ENCODE measurements around the gene HSPBP1. TPM values are rescaled to one million over a fixed set of nuclear protein-coding genes. Genes with fewer than 3 reads are reported as not detected.

HSPBP1 gene
- total RNA-seq, 1 donor from 2014 or later, result 66.4 TPM

DNA sequence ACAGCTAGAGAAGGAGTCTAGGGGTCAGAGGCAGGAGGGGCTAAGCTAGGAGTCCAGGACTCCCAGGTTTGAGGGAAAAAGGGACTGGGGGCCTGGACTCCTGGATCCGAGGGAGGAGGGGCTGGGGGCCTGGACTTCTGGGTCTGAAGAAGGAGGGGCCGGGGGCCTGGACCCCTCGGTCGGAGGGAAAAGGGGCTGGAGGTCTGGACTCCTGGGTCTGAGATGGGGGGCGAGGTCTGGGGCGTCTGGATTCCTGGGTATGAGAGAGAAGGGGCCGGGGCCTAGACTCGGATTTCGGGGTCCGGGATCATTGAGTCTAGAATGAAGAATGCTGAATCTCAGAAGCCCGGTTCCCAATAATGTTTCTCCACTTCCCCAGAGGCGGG is 22.4 kb upstream of the HSPBP1 start:
- Mint-ChIP-seq H3K9me3 (no peaks in the 10 kb centered on the region), H3K27ac (peak overlapping the region; percentile 88), H3K4me3 (peak overlapping the region; percentile 88), H3K36me3 (ENCODE audit: low read depth) (peaks cover 4% of the 10 kb centered on the region), H3K27me3 (ENCODE audit: insufficient read depth) (no peaks in the 10 kb centered on the region), H3K4me1 (ENCODE audit: low read depth) (peaks cover 17% of the 10 kb centered on the region)
- intact Hi-C loops (cut with micrococcal nuclease), result loop anchor here (1.0 to 10.0 kb wide), 2 partner anchors 116 to 188 kb away; partner anchors contain the start of gene PPP1R12C
- DNase-seq (ENCODE audit: low spot score), result no peak

DNA sequence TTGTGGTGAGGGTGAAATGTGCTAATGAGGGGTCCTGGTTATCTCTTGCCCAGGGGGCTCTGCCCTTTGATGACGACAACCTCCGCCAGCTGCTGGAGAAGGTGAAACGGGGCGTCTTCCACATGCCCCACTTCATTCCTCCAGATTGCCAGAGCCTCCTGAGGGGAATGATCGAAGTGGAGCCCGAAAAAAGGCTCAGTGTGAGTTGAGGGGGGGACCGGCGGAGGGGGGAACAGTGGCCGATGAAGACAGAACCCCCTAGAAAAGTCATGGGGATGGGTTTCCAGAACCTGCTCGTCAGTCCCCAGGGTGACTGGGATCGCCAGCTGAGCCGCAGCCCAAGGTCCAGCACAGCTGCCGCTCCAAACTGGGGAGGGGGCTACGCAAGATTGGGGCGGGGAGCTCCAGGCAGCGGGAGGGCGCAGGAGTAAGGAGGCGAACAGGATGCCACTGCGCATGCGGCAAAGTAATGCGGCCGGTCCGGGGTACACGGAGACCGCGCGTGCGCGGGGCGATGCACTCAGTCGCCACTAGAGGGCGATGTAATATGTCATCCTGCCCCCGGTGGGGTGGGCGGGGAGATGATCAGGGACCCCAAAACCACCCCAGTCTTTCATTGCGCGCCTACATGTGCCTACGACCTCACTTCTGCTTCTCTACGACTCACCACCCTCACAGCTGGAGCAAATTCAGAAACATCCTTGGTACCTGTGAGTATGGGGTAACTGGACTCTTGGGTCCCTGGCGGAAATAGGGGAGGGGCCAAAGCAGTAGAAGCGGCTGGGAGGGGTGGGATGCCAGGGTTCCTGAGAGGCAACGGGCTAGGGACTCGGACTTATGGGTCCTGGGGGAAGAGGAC is 21.8 kb upstream of the HSPBP1 start:
- no peaks in the 10 kb centered on the region for H3K27me3 Mint-ChIP-seq (ENCODE audit: insufficient read depth)
- intact Hi-C loops (cut with micrococcal nuclease), result loop anchor here (1.0 to 10.0 kb wide), 7 partner anchors 21 to 187 kb away; partner anchors contain the start of genes HSPBP1, KMT5C, PPP1R12C and PPP6R1
- H3K9me3 Mint-ChIP-seq, result no peaks in the 10 kb centered on the region
- peak; percentile 91 for DNase-seq (ENCODE audit: low spot score)
- H3K4me1 Mint-ChIP-seq (ENCODE audit: low read depth), result peaks cover 17% of the 10 kb centered on the region
- H3K4me3 Mint-ChIP-seq, result peak overlapping the region; percentile 88
- peak overlapping the region; percentile 88 for H3K27ac Mint-ChIP-seq
- peaks cover 4% of the 10 kb centered on the region for H3K36me3 Mint-ChIP-seq (ENCODE audit: low read depth)

DNA sequence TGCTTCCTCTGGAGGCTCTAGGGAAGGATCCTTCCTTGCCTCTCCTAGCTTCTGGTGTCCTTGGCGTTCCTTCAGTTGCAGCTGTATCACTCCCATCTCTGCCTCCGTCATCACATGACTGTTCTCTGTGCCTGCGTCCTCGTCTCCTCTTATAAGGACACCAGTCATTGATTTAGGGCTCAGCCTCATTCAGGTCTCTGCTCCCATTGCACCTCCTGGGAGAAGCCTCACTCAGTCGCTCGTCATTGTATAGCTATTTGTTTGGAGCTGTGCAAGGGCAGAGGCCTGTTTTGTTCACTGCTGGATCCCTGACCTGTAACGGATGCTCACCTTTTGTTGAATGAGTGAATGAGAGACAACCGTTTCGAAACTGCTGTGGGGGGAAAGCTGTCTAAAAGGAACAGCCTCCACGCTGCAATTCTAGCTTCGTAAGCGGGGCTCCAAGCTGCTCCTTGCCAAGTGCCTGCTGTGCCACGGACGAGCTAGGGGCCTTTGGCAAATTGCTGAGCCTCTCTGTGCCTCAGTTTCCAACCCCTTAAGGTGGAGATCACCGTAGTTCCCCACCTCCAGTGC is 21.1 kb upstream of the HSPBP1 start:
- no peak for DNase-seq (ENCODE audit: low spot score)
- intact Hi-C loops (cut with micrococcal nuclease), result loop anchor here (1.0 to 10.0 kb wide), 6 partner anchors 21 to 186 kb away; partner anchors contain the start of genes HSPBP1, KMT5C, PPP1R12C and PPP6R1
- no peaks in the 10 kb centered on the region for H3K27me3 Mint-ChIP-seq (ENCODE audit: insufficient read depth)
- peaks cover 4% of the 10 kb centered on the region for H3K36me3 Mint-ChIP-seq (ENCODE audit: low read depth)
- peak overlapping the region; percentile 88 for H3K27ac Mint-ChIP-seq
- no peaks in the 10 kb centered on the region for H3K9me3 Mint-ChIP-seq
- peaks cover 17% of the 10 kb centered on the region for H3K4me1 Mint-ChIP-seq (ENCODE audit: low read depth)
- H3K4me3 Mint-ChIP-seq, result peak overlapping the region; percentile 88

DNA sequence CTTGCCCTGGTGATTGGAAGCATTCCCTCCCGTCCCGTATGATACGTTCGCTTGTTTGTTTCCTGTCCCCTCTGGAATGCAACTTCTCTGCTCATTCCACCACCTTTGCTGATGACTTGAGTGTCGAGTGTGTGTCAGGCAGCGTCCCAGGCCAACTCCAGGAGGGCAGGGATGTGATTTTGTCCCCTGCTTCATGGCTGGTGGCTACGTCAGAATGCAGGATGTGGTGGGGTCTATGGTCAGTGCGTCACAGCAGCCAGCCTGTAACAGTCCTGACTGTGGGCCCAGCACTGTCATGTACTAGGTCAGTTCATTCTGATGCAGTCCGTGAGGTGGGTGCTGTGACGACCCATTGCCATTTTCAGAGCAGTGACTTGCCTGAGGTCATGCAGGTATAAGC is 20.1 kb upstream of the HSPBP1 start:
- no peaks in the 10 kb centered on the region for H3K9me3 Mint-ChIP-seq
- no peaks in the 10 kb centered on the region for H3K27me3 Mint-ChIP-seq (ENCODE audit: insufficient read depth)
- no peaks in the 10 kb centered on the region for H3K36me3 Mint-ChIP-seq (ENCODE audit: low read depth)
- H3K27ac Mint-ChIP-seq, result no peak overlapping the region
- peaks cover 12% of the 10 kb centered on the region for H3K4me1 Mint-ChIP-seq (ENCODE audit: low read depth)
- intact Hi-C loops (cut with micrococcal nuclease), result loop anchor here (10.0 kb wide), 1 partner anchor 185 kb away; the partner anchor contains the start of gene PPP1R12C
- DNase-seq (ENCODE audit: low spot score), result no peak
- H3K4me3 Mint-ChIP-seq, result no peak overlapping the region

DNA sequence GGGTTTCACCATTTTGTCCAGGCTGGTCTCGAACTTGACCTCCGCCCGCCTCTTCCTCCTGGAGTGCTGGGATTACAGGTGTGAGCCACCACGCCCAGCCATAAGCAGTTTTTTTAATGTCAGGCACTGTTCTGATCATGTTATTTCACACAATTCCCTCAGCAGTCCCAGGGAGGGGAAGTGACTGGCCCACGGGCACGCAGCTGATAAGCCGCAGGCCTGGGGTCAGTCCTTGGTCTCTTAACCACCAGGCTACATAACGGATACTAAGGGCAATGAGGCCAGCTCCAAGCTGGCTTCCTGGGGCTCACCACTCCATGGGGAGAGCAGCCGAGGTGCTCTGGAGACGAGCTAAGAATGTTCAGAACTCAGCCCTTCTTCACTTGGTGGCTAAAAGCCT is 17.4 kb upstream of the HSPBP1 start:
- H3K27ac Mint-ChIP-seq, result no peak overlapping the region
- H3K27me3 Mint-ChIP-seq (ENCODE audit: insufficient read depth), result no peaks in the 10 kb centered on the region
- DNase-seq (ENCODE audit: low spot score), result no peak
- no peaks in the 10 kb centered on the region for H3K36me3 Mint-ChIP-seq (ENCODE audit: low read depth)
- H3K4me1 Mint-ChIP-seq (ENCODE audit: low read depth), result peaks cover 12% of the 10 kb centered on the region
- intact Hi-C loops (cut with micrococcal nuclease), result no loop called here
- H3K4me3 Mint-ChIP-seq, result no peak overlapping the region
- no peaks in the 10 kb centered on the region for H3K9me3 Mint-ChIP-seq

DNA sequence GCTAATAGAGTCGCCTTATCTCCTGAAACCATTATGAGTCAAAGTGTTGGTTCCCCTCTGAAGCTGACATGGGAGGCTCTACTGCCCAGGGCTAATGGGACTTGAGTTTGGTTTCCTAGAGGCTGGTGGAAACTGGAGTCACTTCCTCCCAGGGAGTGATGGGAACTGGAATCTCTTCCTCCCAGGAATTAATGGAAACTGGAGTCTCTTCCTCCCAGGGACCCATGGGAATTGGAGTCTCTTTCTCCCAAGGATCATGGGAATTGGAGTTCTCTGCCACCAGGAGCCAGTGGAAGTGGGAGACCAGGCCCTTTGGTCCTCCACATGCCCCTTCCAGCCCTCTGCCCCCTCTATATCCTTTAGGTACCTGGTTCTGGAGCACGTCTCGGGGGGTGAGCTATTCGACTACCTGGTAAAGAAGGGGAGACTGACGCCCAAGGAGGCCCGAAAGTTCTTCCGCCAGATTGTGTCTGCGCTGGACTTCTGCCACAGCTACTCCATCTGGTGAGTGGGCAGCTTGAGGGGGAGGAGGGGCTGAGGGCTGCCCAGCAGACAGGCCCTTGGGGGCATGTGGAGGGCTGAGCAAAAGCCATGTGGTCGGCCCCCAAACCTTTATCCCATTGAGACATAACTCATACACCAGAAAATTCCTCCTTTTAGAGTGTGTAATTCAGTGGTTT is 9.3 kb upstream of the HSPBP1 start:
- Mint-ChIP-seq H3K27ac (no peak overlapping the region), H3K4me1 (ENCODE audit: low read depth) (peaks cover 5% of the 10 kb centered on the region), H3K27me3 (ENCODE audit: insufficient read depth) (peaks cover 3% of the 10 kb centered on the region), H3K4me3 (no peak overlapping the region), H3K36me3 (ENCODE audit: low read depth) (no peaks in the 10 kb centered on the region), H3K9me3 (no peaks in the 10 kb centered on the region)
- no peak for DNase-seq (ENCODE audit: low spot score)
- intact Hi-C loops (cut with micrococcal nuclease), result no loop called here

DNA sequence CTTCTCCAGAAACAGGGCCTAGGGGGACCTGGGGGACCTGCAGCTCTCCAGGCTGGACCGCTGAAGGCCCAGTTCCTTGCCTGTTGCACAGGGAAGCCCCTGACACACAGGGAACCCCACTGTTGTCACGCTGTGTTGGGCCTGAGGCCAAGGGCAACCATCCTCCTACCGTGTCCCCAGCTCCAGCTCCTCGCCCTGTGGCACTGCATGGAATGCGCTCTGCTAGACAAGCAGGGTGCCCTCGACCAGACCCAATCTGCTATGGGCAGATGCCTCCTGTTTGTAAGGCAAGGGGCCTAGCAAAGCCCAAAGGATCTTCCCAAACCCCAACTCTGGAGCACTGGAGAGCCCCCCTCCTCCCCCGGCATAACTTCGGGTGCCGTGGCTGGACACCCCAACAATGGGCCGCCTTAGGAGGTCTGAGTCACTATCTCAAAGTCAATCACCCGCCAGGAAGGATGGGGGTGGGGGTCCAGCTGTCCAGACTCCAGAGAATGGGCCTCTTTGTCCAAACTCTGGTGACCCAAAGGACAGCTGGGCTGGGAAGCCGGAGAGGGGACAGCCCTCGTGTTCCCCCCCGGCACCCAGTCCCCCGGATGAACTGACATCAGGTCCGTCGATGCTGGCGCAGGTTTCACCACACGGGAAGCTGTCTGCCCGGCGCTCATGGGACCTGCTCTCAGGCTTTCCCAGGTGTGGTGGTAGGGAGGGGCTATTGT is 7.6 kb upstream of the HSPBP1 start:
- Mint-ChIP-seq H3K9me3 (no peaks in the 10 kb centered on the region), H3K4me3 (no peak overlapping the region), H3K27ac (no peak overlapping the region), H3K36me3 (ENCODE audit: low read depth) (no peaks in the 10 kb centered on the region), H3K4me1 (ENCODE audit: low read depth) (peaks cover 16% of the 10 kb centered on the region), H3K27me3 (ENCODE audit: insufficient read depth) (peaks cover 7% of the 10 kb centered on the region)
- intact Hi-C loops (cut with micrococcal nuclease), result no loop called here
- no peak for DNase-seq (ENCODE audit: low spot score)

DNA sequence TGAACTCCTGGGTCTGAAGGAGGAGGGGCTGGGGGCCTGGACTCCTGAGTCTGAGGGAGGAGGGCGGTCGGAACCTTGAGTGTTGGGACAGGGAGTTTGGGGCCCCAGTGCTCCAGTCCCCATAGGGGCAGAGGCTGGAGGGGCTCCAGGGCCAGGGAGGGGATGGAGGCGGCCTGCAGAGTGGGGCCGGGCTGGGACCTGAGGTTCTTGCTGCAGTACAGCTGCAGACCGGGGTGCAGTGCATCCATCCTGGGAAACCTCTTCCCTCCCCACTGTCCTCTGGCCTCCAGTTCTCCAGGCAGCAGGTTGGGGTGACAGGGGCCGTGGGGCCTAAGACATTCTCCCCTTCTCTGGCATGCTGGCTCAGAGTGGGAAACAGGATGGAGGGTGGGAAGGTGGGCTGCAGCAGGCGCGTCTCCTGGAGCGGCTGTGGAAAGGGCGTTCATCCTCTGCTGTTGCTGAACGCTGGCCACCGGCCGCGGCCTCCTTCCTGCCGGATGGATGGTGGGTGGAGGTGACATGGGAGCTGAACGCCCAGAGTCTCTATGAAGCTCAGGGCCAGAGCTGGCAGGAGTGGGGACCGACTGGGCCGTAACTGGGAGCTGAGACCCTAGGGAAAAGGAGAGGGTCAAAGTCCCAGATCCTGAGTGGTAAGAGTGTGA is 5.5 kb upstream of the HSPBP1 start:
- Mint-ChIP-seq H3K4me1 (ENCODE audit: low read depth) (peaks cover 23% of the 10 kb centered on the region), H3K4me3 (peak overlapping the region; percentile 56), H3K9me3 (no peaks in the 10 kb centered on the region), H3K36me3 (ENCODE audit: low read depth) (no peaks in the 10 kb centered on the region), H3K27ac (peak overlapping the region; percentile 65), H3K27me3 (ENCODE audit: insufficient read depth) (peaks cover 7% of the 10 kb centered on the region)
- intact Hi-C loops (cut with micrococcal nuclease), result no loop called here
- DNase-seq (ENCODE audit: low spot score), result no peak

DNA sequence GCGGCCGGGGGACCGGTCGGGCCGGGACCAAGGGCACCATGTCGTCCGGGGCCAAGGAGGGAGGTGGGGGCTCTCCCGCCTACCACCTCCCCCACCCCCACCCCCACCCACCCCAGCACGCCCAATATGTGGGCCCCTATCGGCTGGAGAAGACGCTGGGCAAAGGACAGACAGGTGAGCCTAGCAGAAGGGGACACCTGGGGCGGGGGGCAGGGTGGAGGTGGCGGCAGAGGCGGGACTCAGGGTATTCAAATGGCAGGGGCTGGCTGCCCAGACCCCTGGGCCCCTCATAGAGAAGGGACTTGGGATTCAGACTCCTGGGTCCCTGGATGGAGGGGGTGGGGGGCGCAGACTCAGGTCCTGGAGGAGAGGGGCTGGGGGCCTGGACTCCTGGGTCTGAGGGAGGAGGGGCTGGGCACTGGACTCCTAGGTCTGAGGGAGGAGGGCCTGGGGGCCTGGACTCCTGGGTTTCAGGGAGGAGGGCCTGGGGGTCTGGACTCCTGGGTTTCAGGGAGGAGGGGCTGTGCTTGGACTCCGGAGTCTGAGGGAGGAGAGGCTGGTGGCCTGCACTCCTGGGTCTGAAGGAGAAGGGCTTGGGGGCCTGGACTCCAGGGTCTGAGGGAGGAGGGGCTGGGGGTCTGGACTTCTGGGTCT is 4.6 kb upstream of the HSPBP1 start:
- Mint-ChIP-seq H3K27me3 (ENCODE audit: insufficient read depth) (peaks cover 7% of the 10 kb centered on the region), H3K36me3 (ENCODE audit: low read depth) (peaks cover 4% of the 10 kb centered on the region), H3K27ac (peak overlapping the region; percentile 65), H3K4me3 (peak overlapping the region; percentile 56), H3K9me3 (no peaks in the 10 kb centered on the region), H3K4me1 (ENCODE audit: low read depth) (peaks cover 30% of the 10 kb centered on the region)
- intact Hi-C loops (cut with micrococcal nuclease), result no loop called here
- DNase-seq (ENCODE audit: low spot score), result no peak

DNA sequence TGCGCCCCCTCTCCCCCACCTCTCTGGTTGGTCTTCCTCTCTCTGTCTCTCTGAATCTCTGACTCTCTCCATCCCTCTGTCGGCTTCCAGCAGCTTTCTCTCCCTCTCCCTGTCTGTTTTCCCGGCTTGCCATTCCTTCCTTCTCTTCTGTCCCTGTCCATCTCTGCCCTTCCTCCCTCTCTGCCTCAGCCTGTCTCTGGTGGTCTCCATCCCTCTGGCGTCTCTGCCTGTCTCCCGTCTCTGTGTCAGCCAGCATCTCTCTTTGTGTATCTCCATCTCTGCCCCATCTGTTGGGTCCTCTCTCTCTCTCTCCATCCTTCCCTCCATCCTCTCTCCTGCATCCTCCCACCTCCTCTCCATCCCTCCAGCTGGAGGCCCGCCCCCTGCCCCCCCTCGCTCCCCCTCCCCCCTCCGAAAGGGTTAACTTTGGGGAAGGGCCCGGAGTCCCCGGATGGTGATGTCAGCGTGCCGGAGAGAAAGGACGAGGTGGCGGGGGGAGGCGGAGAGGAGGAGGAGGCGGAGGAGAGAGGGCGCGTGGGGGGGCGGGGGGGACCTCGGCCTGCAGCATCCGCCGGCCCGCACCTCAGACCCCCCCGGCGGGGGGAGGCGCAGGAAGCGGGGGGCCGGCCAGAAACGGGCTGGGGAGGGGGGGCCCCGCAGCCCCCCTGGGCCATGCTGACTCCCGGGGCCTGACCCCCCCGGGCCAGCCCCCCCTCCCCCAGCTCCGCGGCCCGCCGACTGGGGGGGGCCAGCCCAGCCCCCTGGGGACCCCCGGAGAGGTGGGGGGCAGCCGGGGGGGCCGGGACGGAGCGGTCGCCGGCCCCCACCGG is 3.9 kb upstream of the HSPBP1 start, which contains the start of gene BRSK1:
TSS of gene BRSK1 (plus strand) at position 450 of the 830 bp plus-strand sequence. CDS start 446 bp downstream, outside the sequence.
- Mint-ChIP-seq H3K4me1 (ENCODE audit: low read depth) (peaks cover 34% of the 10 kb centered on the region), H3K36me3 (ENCODE audit: low read depth) (peaks cover 4% of the 10 kb centered on the region), H3K9me3 (no peaks in the 10 kb centered on the region), H3K4me3 (peak within 1 kb of the TSS; percentile 66), H3K27ac (peak within 1 kb of the TSS; percentile 41), H3K27me3 (ENCODE audit: insufficient read depth) (peaks cover 7% of the 10 kb centered on the region)
- intact Hi-C loops (cut with micrococcal nuclease), result no loop called here
- peak; percentile 34 for DNase-seq (ENCODE audit: low spot score)

DNA sequence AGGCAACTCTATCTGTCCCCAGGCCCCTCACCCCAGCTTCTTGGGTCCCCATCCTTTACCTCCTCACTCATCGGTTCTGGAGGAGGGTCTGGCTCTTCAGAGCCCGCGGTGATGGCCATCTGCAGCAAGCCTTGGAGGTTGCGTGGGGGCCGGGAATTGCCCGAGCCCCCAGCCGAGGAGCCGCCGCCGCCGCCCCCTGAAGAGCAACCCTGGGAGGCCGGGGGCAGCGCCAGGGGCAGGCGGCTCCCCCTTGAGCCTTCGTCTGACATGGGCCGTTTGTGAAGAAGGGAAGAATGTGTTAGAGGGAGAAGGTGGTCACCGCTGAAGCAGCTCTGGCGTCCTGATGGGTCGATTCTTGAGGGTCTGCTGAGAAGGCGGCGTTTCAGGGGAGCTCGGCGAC is 570 bp downstream of the HSPBP1 start:
- peak overlapping the region; percentile 96 for H3K27ac Mint-ChIP-seq
- intact Hi-C loops (cut with micrococcal nuclease), result no loop called here
- no peaks in the 10 kb centered on the region for H3K9me3 Mint-ChIP-seq
- no peak for DNase-seq (ENCODE audit: low spot score)
- peaks cover 10% of the 10 kb centered on the region for H3K36me3 Mint-ChIP-seq (ENCODE audit: low read depth)
- H3K27me3 Mint-ChIP-seq (ENCODE audit: insufficient read depth), result peaks cover 4% of the 10 kb centered on the region
- peak overlapping the region; percentile 99 for H3K4me3 Mint-ChIP-seq
- peaks cover 51% of the 10 kb centered on the region for H3K4me1 Mint-ChIP-seq (ENCODE audit: low read depth)

Data from activated T-helper 1 cell treated with anti-CD3 and anti-CD28 coated beads, Interleukin-12 subunit alpha, Interleukin-12 subunit beta, Interleukin-2, Interleukin-4 antibody, amounts not matched to agents 30 ng/mL and 10 ng/mL and 1 ng/mL, durations not matched to agents 14 hours and 24 hours and 36 hours (primary cell).